ENCODE measurements around the gene MRPL53.

DNA sequence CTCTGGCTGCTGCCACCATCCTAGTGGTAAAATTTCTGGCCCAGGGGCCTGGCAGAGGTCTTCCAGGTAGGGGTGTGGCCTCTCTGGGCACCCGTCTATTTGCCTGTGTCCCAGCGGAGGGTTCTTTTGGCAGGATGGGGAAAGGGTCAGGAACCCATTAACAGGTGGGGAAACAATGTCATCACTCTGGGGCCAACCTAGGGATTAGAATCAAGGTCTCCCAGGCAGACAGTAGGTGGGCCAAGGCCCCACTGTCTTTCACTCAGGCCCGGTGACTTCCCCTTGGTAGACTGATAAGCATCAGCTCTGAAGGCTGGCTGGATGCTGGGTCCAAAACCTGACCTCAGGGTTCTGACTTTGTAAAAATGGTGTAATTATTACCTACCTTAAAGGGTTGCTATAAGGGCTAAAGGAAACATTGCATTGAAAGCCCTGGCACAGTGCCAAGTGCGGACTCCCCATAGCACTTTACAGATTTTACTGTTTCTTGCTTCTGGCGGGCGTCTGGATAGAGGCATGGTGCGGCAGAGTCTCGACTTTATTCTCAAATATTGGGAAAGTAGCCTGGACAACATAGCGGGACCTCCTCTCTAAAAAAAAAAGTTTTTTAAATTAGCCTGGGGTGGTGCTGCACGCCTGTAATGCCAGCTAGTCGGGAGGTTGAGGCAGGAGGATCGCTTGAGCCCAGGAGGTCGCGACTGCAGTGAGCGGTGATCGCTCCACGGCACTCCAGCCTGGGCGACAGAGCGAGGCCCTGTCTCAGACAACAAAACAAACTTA lies 24.7 kb upstream of the MRPL53 start:
- TF ChIP-seq, protein P1, sequence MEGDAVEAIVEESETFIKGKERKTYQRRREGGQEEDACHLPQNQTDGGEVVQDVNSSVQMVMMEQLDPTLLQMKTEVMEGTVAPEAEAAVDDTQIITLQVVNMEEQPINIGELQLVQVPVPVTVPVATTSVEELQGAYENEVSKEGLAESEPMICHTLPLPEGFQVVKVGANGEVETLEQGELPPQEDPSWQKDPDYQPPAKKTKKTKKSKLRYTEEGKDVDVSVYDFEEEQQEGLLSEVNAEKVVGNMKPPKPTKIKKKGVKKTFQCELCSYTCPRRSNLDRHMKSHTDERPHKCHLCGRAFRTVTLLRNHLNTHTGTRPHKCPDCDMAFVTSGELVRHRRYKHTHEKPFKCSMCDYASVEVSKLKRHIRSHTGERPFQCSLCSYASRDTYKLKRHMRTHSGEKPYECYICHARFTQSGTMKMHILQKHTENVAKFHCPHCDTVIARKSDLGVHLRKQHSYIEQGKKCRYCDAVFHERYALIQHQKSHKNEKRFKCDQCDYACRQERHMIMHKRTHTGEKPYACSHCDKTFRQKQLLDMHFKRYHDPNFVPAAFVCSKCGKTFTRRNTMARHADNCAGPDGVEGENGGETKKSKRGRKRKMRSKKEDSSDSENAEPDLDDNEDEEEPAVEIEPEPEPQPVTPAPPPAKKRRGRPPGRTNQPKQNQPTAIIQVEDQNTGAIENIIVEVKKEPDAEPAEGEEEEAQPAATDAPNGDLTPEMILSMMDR (IDR thresholded peaks at IDR 0.05) = no peak
- no peak for TF ChIP-seq POLR2A (IDR thresholded peaks at IDR 0.05)

Measured in body of pancreas (tissue), 4 donors.